RWPE2 (cell line): ENCODE data around the gene SPATA33.
"Not testable (repeated sequence)": the region's sequence is repeated elsewhere in the genome, so short reads cannot be mapped to it uniquely, and the experiment has no call there.

ENCODE experiments used
- ATAC-seq: fragments of 200-7000 bp; cut with Tn5 transposase; 3 replicates; pipeline ENCODE4 v1.9.1; 2021; ENCODE audit warnings: low read depth
- DNase-seq: peaks from one replicate; pipeline ENCODE4 v3.0.0-alpha.2; 2020; ENCODE audit warnings: low spot score
- H3K27ac ChIP-seq: fragments of 450-650 bp; 2 replicates; pipeline ENCODE4 v1.5.1; 2017; ENCODE audit warnings: mild to moderate bottlenecking; ENCODE audit not compliant: poor library complexity, severe bottlenecking
- H3K27me3 ChIP-seq: fragments of 250-450 bp; sonication (Bioruptor Pico); 2 replicates; pipeline ENCODE4 v1.5.1; 2021; ENCODE audit warnings: mild to moderate bottlenecking, moderate library complexity; ENCODE audit not compliant: insufficient read depth, poor library complexity, severe bottlenecking
- H3K36me3 ChIP-seq: fragments of 250-450 bp; sonication (Bioruptor Pico); 2 replicates; pipeline ENCODE4 v1.5.1; 2020; ENCODE audit warnings: low read depth, mild to moderate bottlenecking, moderate library complexity
- H3K4me1 ChIP-seq: fragments of 250-450 bp; sonication (Bioruptor Pico); 2 replicates; pipeline ENCODE4 v1.5.1; 2021; ENCODE audit warnings: mild to moderate bottlenecking, moderate library complexity; ENCODE audit not compliant: insufficient read depth, poor library complexity, severe bottlenecking
- H3K4me3 ChIP-seq: fragments of 250-450 bp; sonication (Bioruptor Pico); 2 replicates; pipeline ENCODE4 v1.5.1; 2021; ENCODE audit warnings: mild to moderate bottlenecking, moderate library complexity; ENCODE audit not compliant: severe bottlenecking
- H3K9me3 ChIP-seq: fragments of 250-450 bp; sonication (Bioruptor Pico); 2 replicates; pipeline ENCODE4 v1.5.1; 2021; ENCODE audit warnings: mild to moderate bottlenecking, moderate library complexity; ENCODE audit not compliant: severe bottlenecking
- TF ChIP-seq, protein P1 (sequence below): fragments of 450-650 bp; IDR thresholded peaks from one replicate; pipeline ENCODE4 v1.5.1; 2017; ENCODE audit warnings: mild to moderate bottlenecking, moderate library complexity; ENCODE audit not compliant: poor library complexity, severe bottlenecking

SPATA33 gene

DNA sequence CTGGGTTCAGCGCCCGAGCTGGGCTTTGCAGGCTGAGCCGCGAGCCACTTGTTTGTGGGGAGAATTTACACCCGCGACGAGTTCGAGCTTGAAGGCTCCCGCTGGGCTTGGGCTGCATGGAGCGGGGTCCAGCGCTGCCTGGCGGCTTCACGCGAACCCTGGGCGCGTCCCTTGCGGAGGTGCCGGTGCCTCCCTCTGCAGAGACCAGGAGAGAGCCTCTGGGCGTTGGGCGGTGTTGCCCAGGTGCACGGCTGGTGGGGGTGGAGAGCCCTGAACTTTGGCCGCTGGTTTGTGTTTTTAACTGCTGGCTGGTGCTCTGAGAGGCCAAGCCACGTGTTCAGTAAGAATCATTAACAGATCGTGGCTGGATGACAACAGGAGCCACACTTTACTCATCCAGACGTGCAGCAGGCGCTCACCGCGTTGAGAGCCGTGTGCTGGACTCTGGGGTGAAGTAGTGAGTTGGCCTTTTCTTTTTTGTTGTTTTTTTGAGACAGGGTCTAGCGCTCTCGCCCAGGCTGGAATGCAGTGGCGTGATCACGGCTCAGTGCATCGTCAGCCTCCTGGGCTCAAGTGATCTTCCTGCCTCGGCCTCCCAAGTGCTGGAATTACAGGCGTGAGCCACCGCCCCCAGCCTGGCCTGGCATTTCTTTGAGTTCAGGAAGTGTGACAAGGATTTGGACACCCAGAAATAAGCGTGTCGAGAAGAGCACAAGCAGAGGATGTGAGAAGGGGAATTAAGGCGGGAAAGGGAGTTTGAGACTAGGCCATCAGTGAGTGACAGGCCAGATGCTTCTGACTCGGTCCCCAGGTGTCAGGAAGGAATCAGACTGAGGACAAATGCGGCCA lies 29.7 kb downstream of the SPATA33 start:
- TF ChIP-seq, protein P1, sequence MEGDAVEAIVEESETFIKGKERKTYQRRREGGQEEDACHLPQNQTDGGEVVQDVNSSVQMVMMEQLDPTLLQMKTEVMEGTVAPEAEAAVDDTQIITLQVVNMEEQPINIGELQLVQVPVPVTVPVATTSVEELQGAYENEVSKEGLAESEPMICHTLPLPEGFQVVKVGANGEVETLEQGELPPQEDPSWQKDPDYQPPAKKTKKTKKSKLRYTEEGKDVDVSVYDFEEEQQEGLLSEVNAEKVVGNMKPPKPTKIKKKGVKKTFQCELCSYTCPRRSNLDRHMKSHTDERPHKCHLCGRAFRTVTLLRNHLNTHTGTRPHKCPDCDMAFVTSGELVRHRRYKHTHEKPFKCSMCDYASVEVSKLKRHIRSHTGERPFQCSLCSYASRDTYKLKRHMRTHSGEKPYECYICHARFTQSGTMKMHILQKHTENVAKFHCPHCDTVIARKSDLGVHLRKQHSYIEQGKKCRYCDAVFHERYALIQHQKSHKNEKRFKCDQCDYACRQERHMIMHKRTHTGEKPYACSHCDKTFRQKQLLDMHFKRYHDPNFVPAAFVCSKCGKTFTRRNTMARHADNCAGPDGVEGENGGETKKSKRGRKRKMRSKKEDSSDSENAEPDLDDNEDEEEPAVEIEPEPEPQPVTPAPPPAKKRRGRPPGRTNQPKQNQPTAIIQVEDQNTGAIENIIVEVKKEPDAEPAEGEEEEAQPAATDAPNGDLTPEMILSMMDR: no peak
- DNase-seq (no peak), ATAC-seq (peak; percentile 64)
- H3K27ac ChIP-seq: peak overlapping the region; percentile 73
- H3K9me3 ChIP-seq: no peaks in the 10 kb centered on the region
- H3K4me3 ChIP-seq: peak overlapping the region; percentile 89
- no peaks in the 10 kb centered on the region for H3K4me1 ChIP-seq
- H3K36me3 ChIP-seq: peaks cover 49% of the 10 kb centered on the region
- H3K27me3 ChIP-seq: no peaks in the 10 kb centered on the region

DNA sequence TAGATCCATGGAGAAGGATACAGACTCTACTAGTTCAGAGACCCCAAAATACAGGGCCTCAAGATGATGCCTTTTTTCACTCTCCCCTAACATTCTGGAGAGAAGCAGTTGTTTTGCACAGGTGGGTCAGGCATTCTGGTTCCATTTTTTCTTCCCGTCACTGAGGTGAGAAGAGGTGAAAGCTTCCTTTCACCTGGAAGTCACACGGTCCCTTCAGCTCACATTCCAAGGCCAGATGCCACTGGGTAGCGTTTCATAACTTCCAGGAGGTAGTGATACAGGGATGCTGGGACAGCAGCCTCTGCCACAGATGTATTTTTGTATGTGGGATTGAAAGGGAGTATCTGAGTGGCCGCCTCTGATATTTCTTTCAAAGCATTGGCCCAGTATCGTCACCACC lies 30.8 kb downstream of the SPATA33 start:
- ATAC-seq: no peak
- Histone ChIP-seq H3K27me3 (no peaks in the 10 kb centered on the region), H3K4me1 (no peaks in the 10 kb centered on the region), H3K9me3 (no peaks in the 10 kb centered on the region), H3K36me3 (peaks cover 56% of the 10 kb centered on the region), H3K4me3 (no peak overlapping the region), H3K27ac (peak overlapping the region; percentile 73)
- TF ChIP-seq, protein P1: no peak
- DNase-seq: no peak

DNA sequence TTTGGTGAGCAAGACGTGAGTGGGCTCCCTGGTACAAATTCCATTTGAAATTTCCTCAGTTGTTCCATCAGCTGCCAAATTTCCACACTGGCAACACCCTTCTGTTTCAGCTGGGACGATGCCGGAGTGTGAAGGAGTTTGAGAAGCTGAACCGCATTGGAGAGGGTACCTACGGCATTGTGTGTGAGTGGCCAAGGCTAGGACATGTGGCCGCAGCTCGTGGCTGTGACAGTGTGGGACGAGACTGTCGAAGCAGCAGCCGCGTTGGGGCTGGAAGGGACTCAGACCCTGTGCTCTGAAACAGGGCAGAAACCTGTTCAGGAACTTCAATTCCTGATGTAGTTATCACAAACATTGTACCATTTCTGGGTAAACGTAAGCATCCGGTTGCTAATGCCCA lies 31.5 kb downstream of the SPATA33 start:
- Histone ChIP-seq H3K27ac (no peak overlapping the region), H3K27me3 (no peaks in the 10 kb centered on the region), H3K9me3 (no peaks in the 10 kb centered on the region), H3K36me3 (peaks cover 63% of the 10 kb centered on the region), H3K4me1 (no peaks in the 10 kb centered on the region), H3K4me3 (no peak overlapping the region)
- ATAC-seq (no peak), DNase-seq (no peak)
- TF ChIP-seq, protein P1: no peak

DNA sequence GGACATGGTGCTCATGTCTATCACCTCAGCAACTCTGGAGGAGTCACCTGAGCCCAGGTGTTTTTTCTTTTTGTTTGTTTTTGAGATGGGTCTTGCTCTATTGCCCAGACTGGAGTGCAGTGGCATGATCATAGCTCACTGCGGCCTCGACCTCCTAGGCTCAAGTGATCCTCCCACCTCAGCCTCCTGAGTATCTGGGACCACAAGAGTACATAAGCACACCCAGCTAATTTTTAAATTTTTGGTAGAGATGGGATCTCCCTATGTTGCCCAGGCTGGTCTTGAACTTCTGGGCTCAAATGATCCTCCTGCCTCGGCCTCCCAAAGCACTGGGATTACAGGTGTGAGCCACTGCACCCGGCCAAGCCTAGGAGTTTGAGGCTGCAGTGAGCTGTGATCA lies 32.0 kb downstream of the SPATA33 start:
- H3K9me3 ChIP-seq, H3K4me1 ChIP-seq, DNase-seq, H3K4me3 ChIP-seq, ATAC-seq, H3K27ac ChIP-seq, H3K27me3 ChIP-seq: not testable (repeated sequence)
- H3K36me3 ChIP-seq: peaks cover 65% of the 10 kb centered on the region

DNA sequence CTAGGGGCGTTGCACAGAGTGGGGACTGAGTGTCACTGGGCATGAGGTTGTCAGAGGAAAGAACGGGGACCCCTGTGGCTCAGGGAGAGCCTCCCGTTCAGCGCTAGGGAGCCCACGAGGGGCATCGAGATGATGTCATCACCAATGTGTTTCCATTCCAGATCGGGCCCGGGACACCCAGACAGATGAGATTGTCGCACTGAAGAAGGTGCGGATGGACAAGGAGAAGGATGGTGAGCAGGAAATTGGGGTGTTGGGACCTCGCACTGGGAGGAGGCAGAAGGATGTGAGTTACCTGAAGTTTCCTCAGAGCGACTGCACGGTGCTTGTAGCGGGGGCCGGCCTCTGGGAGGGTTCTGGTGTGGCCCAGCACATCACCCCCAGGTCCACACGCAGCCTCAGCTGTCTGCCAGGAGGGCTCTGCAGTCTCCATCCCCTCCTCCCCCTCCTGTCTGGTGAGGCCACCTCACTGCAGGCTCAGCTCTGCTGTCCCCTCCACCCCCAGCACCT lies 32.8 kb downstream of the SPATA33 start:
- no peak for ATAC-seq
- TF ChIP-seq, protein P1: no peak
- no peaks in the 10 kb centered on the region for H3K9me3 ChIP-seq
- H3K4me3 ChIP-seq: no peak overlapping the region
- no peaks in the 10 kb centered on the region for H3K4me1 ChIP-seq
- H3K27me3 ChIP-seq: no peaks in the 10 kb centered on the region
- H3K36me3 ChIP-seq: peaks cover 68% of the 10 kb centered on the region
- H3K27ac ChIP-seq: no peak overlapping the region
- DNase-seq: no peak
